HCT116 (cell line): ENCODE data around the gene CHM. TPM values are rescaled to one million over a fixed set of nuclear protein-coding genes. Genes with fewer than 3 reads are reported as not detected.

Experiments used
- ATAC-seq: fragments of 200-7000 bp; cut with Tn5 transposase; 2 replicates; pipeline ENCODE4 v1.9.1; 2020; ENCODE audit warnings: mild to moderate bottlenecking, moderate library complexity
- BruUV-seq: library from RNA; stranded (reverse); fragments of 400-500 nt; replicated peaks from 2 replicates; lab custom pipeline; 2021; lab: Mats Ljungman, UMichigan
- CTCF ChIA-PET: fragments of 300-600 bp; sonication (Branson Sonifier 250); formaldehyde crosslinking; loops from one replicate; lab custom pipeline; 2021; ENCODE audit warnings: antibody characterized with exemption; lab: Charles Lee
- POLR2A ChIA-PET: fragments of 300-600, 350-600 bp; sonication (Branson Sonifier 250); formaldehyde crosslinking; loops from one replicate; lab custom pipeline; 2021; ENCODE audit warnings: antibody characterized with exemption; lab: Charles Lee
- RAD21 ChIA-PET, 2 experiments: fragments of 300-600 bp; sonication (Branson Sonifier 250); formaldehyde crosslinking; loops; one replicate each; lab custom pipeline; 2023; ENCODE audit warnings: low total read pairs in 2 of 2; ENCODE audit not compliant: uncharacterized antibody in 2 of 2, unreplicated experiment in 2 of 2, low non-redundant PET in 1 of 2; lab: Charles Lee
- DNase-seq: peaks from one replicate; pipeline ENCODE4 v3.0.0-alpha.2; 2010; ENCODE audit warnings: low read depth, low spot score
- H2AFZ ChIP-seq: fragments of 200-600 bp; shearing (Covaris generic), sonication (generic); 2 replicates; pipeline ENCODE4 v1.6.1; 2017; ENCODE audit warnings: low read depth, mixed run types, mixed read lengths, antibody characterized with exemption, low read length; ENCODE audit not compliant: poor library complexity, severe bottlenecking
- H3K27ac ChIP-seq: 2 replicates; pipeline ENCODE4 v1.5.1; 2012; ENCODE audit warnings: low read depth, low read length
- H3K27me3 ChIP-seq: fragments of 200-600 bp; sonication (generic); 2 replicates; pipeline ENCODE4 v1.6.1; 2016; ENCODE audit warnings: mixed run types, low read length, mixed read lengths; ENCODE audit not compliant: insufficient read depth
- H3K36me3 ChIP-seq, 2 experiments: fragments of 200-500 bp in 1 of 2; fragments of 200-600 bp in 1 of 2; sonication (Bioruptor generic) in 1 of 2; sonication (generic) in 1 of 2; 2 replicates each; pipeline versions ENCODE4 v1.5.1 to v1.6.1; 2014 to 2016; ENCODE audit warnings: low read length in 2 of 2, inconsistent platforms in 1 of 2, mixed read lengths in 1 of 2, mixed run types in 1 of 2; ENCODE audit not compliant: insufficient read depth in 2 of 2, control insufficient read depth in 1 of 2
- H3K4me1 ChIP-seq, 2 experiments: fragments of 200-600 bp in 1 of 2; sonication (generic) in 1 of 2; 2 replicates each; pipeline versions ENCODE4 v1.5.1 to v1.6.1; 2012 to 2017; ENCODE audit warnings: low read length in 2 of 2, inconsistent platforms in 1 of 2, mild to moderate bottlenecking in 1 of 2, mixed read lengths in 1 of 2, mixed run types in 1 of 2, moderate library complexity in 1 of 2; ENCODE audit not compliant: insufficient read depth in 2 of 2, control insufficient read depth in 1 of 2
- H3K4me2 ChIP-seq: fragments of 200-600 bp; sonication (generic); 2 replicates; pipeline ENCODE4 v1.6.1; 2017; ENCODE audit warnings: mixed run types, low read length, mixed read lengths
- H3K4me3 ChIP-seq, 2 experiments: fragments of 200-600 bp in 1 of 2; sonication (generic) in 1 of 2; replicated peaks in 1 of 2; 2 replicates each; pipeline ENCODE4 v1.5.1; 2011 to 2016; ENCODE audit warnings: low read length in 2 of 2, control low read depth in 1 of 2, low read depth in 1 of 2, mild to moderate bottlenecking in 1 of 2, mixed read lengths in 1 of 2, mixed run types in 1 of 2
- H3K79me2 ChIP-seq: fragments of 200-600 bp; sonication (generic); 2 replicates; pipeline ENCODE4 v1.6.1; 2017; ENCODE audit warnings: mild to moderate bottlenecking, mixed run types, low read length, moderate library complexity, mixed read lengths; ENCODE audit not compliant: insufficient read depth
- H3K9ac ChIP-seq: fragments of 200-600 bp; sonication (generic); 2 replicates; pipeline ENCODE4 v1.6.1; 2016; ENCODE audit warnings: low read length, mixed read lengths
- H3K9me2 ChIP-seq: fragments of 200-600 bp; sonication (generic), shearing (Covaris generic); 2 replicates; pipeline ENCODE4 v1.6.1; 2017; ENCODE audit warnings: mixed run types, mild to moderate bottlenecking, moderate library complexity; ENCODE audit not compliant: insufficient read depth
- H3K9me3 ChIP-seq, 2 experiments: fragments of 200-500 bp in 1 of 2; fragments of 200-600 bp in 1 of 2; sonication (Bioruptor generic) in 1 of 2; sonication (generic) in 1 of 2; 2 replicates each; pipeline ENCODE4 v1.6.1; 2014 to 2017; ENCODE audit warnings: low read length in 2 of 2, mixed read lengths in 2 of 2, inconsistent platforms in 1 of 2, low read depth in 1 of 2, mild to moderate bottlenecking in 1 of 2, mixed run types in 1 of 2, moderate library complexity in 1 of 2; ENCODE audit not compliant: control insufficient read depth in 1 of 2, insufficient read depth in 1 of 2
- H4K20me1 ChIP-seq: fragments of 200-600 bp; sonication (generic), shearing (Covaris generic); 2 replicates; pipeline ENCODE4 v1.6.1; 2017; ENCODE audit warnings: mixed run types, mild to moderate bottlenecking, moderate library complexity; ENCODE audit not compliant: insufficient read depth
- CEBPB ChIP-seq: IDR thresholded peaks from 2 replicates; pipeline ENCODE4 v1.6.1; 2012; ENCODE audit warnings: low read depth
- ELF1 ChIP-seq: IDR thresholded peaks from 2 replicates; pipeline ENCODE4 v1.6.1; 2012; ENCODE audit warnings: low read depth, borderline replicate concordance
- EZH2 ChIP-seq: fragments of 200-600 bp; sonication (generic); IDR thresholded peaks from 2 replicates; pipeline ENCODE4 v1.6.1; 2017; ENCODE audit warnings: antibody characterized with exemption, mixed run types
- EZH2phosphoT487 ChIP-seq: fragments of 200-600 bp; IDR thresholded peaks from 2 replicates; pipeline ENCODE4 v1.6.1; 2018; ENCODE audit warnings: antibody characterized with exemption, borderline replicate concordance
- FOSL1 ChIP-seq: IDR thresholded peaks from 2 replicates; pipeline ENCODE4 v1.6.1; 2012; ENCODE audit warnings: low read depth
- POLR2A ChIP-seq: IDR thresholded peaks from 2 replicates; pipeline ENCODE4 v1.7.0; 2011; ENCODE audit warnings: borderline replicate concordance; ENCODE audit not compliant: insufficient read depth, insufficient read length; ENCODE audit errors: extremely low read depth
- POLR2AphosphoS5 ChIP-seq: IDR thresholded peaks from 2 replicates; pipeline ENCODE4 v1.6.1; 2011; ENCODE audit warnings: mild to moderate bottlenecking, low read depth, low read length, moderate library complexity
- RAD21 ChIP-seq: IDR thresholded peaks from 2 replicates; pipeline ENCODE4 v1.6.1; 2012; ENCODE audit warnings: low read depth, mild to moderate bottlenecking
- SIN3A ChIP-seq: IDR thresholded peaks from 2 replicates; pipeline ENCODE4 v1.6.1; 2012; ENCODE audit warnings: low read depth
- SRF ChIP-seq: IDR thresholded peaks from 2 replicates; pipeline ENCODE4 v1.6.1; 2012; ENCODE audit warnings: low read depth
- TCF7L2 ChIP-seq: IDR thresholded peaks from 2 replicates; pipeline ENCODE4 v1.7.0; 2011; ENCODE audit warnings: borderline replicate concordance, inconsistent platforms; ENCODE audit not compliant: insufficient read depth, insufficient read length; ENCODE audit errors: extremely low read depth
- YY1 ChIP-seq: IDR thresholded peaks from 2 replicates; pipeline ENCODE4 v1.6.1; 2011; ENCODE audit warnings: low read length, low read depth, moderate library complexity, mild to moderate bottlenecking; ENCODE audit not compliant: insufficient replicate concordance; ENCODE audit errors: extremely low read depth
- ZFX ChIP-seq: fragments of 450-650 bp; IDR thresholded peaks from 2 replicates; pipeline ENCODE4 v1.6.1; 2017
- ZNF274 ChIP-seq: fragments of 200-500 bp; sonication (Bioruptor generic); IDR thresholded peaks from 2 replicates; pipeline ENCODE4 v1.6.1; 2014; ENCODE audit warnings: mild to moderate bottlenecking, low read depth, low read length, inconsistent platforms
- intact Hi-C: fragments of 100-400 bp; cut with micrococcal nuclease; formaldehyde crosslinking; loops from 2 replicates; pipeline ENCODE4 v1.10.0; 2022
- total RNA-seq: library from RNA; stranded (reverse); gene quantifications from one replicate; pipeline ENCODE4 v1.2.1, GENCODE V29; 2021; ENCODE audit not compliant: unreplicated experiment
- TF ChIP-seq, protein P1 (sequence below): IDR thresholded peaks from 2 replicates; pipeline ENCODE4 v1.6.1; 2012; ENCODE audit warnings: low read depth
- TF ChIP-seq, protein P2 (sequence below): IDR thresholded peaks from 2 replicates; pipeline ENCODE4 v1.6.1; 2012
- TF ChIP-seq, protein P3 (sequence below): IDR thresholded peaks from 2 replicates; pipeline ENCODE4 v1.6.1; 2011; ENCODE audit warnings: mild to moderate bottlenecking, low read length, moderate library complexity; ENCODE audit not compliant: insufficient replicate concordance; ENCODE audit errors: extremely low read depth
- TF ChIP-seq, protein P4 (sequence below), 3 experiments: fragments of 200-600 bp in 1 of 3; sonication (generic) in 1 of 3; IDR thresholded peaks in 2 of 3; conservative IDR thresholded peaks in 1 of 3; 2 replicates each; pipeline ENCODE4 v1.5.1; 2012 to 2017; ENCODE audit warnings: low read depth in 2 of 3, low read length in 2 of 3, antibody characterized with exemption in 1 of 3, borderline replicate concordance in 1 of 3, control low read depth in 1 of 3, mild to moderate bottlenecking in 1 of 3, mixed read lengths in 1 of 3, mixed run types in 1 of 3, moderate library complexity in 1 of 3; ENCODE audit not compliant: insufficient read depth in 1 of 3
- TF ChIP-seq, protein P5 (sequence below): IDR thresholded peaks from 2 replicates; pipeline ENCODE4 v1.6.1; 2012

Gene CHM
- total RNA-seq, 1 experiment from 2014 or later = 17.1 TPM

DNA sequence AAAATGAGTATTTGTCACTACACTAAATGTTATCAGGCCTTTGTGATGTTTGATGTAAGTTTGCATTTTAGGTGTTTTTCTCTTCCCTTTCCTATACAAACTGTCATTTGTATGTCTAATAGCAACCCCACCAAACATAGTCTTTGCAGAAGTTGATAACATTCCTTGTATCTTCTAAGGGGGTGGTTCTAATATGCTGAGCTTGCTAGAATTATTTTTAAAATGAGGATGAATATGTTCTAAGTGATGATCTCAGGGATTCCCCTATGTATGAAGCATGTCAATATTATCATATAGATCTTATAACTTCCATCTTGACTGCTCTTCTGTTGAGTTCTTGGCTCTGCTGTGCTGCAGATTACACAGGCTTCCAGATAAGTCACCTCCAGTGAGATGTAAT is 3.1 kb downstream of the CHM start:
- no TSS peak for BruUV-seq
- Histone ChIP-seq H3K4me3 (no peak overlapping the region), H3K9me2 (no peaks in the 10 kb centered on the region), H3K27me3 (no peaks in the 10 kb centered on the region), H3K79me2 (peaks cover 49% of the 10 kb centered on the region), H3K4me1 (peaks cover 0 to 4% of the 10 kb centered on the region in 2 experiments; a peak in 1 of 4 replicates), H2AFZ (no peak overlapping the region), H3K9me3 (no peaks in the 10 kb centered on the region), H3K27ac (no peak overlapping the region), H3K9ac (no peak overlapping the region), H3K4me2 (no peak overlapping the region), H4K20me1 (no peaks in the 10 kb centered on the region), H3K36me3 (no peaks in the 10 kb centered on the region)
- ChIA-PET POLR2A (no interaction called here), CTCF (no interaction called here), RAD21 (no interaction called here)
- ATAC-seq = no peak
- no peak for DNase-seq
- intact Hi-C loops = no loop called here
- TF ChIP-seq ZNF274 = no peak
- TF ChIP-seq POLR2AphosphoS5 = no peak
- TF ChIP-seq SIN3A = no peak
- no peak for TF ChIP-seq ZFX
- TF ChIP-seq, protein P1, sequence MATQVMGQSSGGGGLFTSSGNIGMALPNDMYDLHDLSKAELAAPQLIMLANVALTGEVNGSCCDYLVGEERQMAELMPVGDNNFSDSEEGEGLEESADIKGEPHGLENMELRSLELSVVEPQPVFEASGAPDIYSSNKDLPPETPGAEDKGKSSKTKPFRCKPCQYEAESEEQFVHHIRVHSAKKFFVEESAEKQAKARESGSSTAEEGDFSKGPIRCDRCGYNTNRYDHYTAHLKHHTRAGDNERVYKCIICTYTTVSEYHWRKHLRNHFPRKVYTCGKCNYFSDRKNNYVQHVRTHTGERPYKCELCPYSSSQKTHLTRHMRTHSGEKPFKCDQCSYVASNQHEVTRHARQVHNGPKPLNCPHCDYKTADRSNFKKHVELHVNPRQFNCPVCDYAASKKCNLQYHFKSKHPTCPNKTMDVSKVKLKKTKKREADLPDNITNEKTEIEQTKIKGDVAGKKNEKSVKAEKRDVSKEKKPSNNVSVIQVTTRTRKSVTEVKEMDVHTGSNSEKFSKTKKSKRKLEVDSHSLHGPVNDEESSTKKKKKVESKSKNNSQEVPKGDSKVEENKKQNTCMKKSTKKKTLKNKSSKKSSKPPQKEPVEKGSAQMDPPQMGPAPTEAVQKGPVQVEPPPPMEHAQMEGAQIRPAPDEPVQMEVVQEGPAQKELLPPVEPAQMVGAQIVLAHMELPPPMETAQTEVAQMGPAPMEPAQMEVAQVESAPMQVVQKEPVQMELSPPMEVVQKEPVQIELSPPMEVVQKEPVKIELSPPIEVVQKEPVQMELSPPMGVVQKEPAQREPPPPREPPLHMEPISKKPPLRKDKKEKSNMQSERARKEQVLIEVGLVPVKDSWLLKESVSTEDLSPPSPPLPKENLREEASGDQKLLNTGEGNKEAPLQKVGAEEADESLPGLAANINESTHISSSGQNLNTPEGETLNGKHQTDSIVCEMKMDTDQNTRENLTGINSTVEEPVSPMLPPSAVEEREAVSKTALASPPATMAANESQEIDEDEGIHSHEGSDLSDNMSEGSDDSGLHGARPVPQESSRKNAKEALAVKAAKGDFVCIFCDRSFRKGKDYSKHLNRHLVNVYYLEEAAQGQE = no peak
- TF ChIP-seq, protein P2, sequence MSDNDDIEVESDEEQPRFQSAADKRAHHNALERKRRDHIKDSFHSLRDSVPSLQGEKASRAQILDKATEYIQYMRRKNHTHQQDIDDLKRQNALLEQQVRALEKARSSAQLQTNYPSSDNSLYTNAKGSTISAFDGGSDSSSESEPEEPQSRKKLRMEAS = no peak
- no peak for TF ChIP-seq FOSL1
- TF ChIP-seq RAD21 = no peak
- no peak for TF ChIP-seq EZH2phosphoT487
- no peak for TF ChIP-seq CEBPB
- TF ChIP-seq TCF7L2 = no peak
- no peak for TF ChIP-seq EZH2
- TF ChIP-seq, protein P3, sequence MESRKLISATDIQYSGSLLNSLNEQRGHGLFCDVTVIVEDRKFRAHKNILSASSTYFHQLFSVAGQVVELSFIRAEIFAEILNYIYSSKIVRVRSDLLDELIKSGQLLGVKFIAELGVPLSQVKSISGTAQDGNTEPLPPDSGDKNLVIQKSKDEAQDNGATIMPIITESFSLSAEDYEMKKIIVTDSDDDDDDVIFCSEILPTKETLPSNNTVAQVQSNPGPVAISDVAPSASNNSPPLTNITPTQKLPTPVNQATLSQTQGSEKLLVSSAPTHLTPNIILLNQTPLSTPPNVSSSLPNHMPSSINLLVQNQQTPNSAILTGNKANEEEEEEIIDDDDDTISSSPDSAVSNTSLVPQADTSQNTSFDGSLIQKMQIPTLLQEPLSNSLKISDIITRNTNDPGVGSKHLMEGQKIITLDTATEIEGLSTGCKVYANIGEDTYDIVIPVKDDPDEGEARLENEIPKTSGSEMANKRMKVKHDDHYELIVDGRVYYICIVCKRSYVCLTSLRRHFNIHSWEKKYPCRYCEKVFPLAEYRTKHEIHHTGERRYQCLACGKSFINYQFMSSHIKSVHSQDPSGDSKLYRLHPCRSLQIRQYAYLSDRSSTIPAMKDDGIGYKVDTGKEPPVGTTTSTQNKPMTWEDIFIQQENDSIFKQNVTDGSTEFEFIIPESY = no peak
- TF ChIP-seq, protein P4, sequence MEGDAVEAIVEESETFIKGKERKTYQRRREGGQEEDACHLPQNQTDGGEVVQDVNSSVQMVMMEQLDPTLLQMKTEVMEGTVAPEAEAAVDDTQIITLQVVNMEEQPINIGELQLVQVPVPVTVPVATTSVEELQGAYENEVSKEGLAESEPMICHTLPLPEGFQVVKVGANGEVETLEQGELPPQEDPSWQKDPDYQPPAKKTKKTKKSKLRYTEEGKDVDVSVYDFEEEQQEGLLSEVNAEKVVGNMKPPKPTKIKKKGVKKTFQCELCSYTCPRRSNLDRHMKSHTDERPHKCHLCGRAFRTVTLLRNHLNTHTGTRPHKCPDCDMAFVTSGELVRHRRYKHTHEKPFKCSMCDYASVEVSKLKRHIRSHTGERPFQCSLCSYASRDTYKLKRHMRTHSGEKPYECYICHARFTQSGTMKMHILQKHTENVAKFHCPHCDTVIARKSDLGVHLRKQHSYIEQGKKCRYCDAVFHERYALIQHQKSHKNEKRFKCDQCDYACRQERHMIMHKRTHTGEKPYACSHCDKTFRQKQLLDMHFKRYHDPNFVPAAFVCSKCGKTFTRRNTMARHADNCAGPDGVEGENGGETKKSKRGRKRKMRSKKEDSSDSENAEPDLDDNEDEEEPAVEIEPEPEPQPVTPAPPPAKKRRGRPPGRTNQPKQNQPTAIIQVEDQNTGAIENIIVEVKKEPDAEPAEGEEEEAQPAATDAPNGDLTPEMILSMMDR (IDR thresholded peaks at IDR 0.05 in 2 of 3, conservative IDR thresholded peaks at IDR 0.05 in 1 of 3; ENCODE audit: borderline replicate concordance in 1 of 3, insufficient read depth in 1 of 3, low read depth in 2 of 3, low read length in 2 of 3) = no peak
- TF ChIP-seq, protein P5, sequence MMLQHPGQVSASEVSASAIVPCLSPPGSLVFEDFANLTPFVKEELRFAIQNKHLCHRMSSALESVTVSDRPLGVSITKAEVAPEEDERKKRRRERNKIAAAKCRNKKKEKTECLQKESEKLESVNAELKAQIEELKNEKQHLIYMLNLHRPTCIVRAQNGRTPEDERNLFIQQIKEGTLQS = no peak
- no peak for TF ChIP-seq SRF
- TF ChIP-seq YY1 = no peak
- no peak for TF ChIP-seq POLR2A
- TF ChIP-seq ELF1 = no peak
